ENCODE measurements around the gene HDAC11.

DNA sequence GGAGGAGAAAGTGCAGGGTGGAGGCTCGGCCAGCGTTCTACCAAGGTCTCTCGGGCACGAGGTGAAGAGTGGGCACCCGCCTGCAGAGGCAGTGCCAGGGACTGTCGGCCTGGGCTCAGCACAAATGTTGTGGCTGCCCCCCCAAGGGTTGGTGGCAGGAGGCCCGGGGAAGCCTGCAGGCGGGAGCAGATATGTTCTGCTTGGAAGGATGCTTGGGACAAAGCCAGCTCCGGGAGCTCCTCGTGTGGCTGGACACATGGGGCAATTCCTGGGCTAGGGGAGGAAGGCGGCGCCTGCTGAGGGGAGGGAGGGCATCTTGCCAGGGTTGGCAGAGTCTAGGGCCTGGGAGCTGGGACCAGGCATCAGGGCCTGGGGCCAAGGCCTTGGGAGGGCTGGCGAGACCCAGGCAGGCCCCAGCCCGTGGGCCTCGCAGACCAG lies 38.4 kb downstream of the HDAC11 start:
- TF ChIP-seq, protein P1, sequence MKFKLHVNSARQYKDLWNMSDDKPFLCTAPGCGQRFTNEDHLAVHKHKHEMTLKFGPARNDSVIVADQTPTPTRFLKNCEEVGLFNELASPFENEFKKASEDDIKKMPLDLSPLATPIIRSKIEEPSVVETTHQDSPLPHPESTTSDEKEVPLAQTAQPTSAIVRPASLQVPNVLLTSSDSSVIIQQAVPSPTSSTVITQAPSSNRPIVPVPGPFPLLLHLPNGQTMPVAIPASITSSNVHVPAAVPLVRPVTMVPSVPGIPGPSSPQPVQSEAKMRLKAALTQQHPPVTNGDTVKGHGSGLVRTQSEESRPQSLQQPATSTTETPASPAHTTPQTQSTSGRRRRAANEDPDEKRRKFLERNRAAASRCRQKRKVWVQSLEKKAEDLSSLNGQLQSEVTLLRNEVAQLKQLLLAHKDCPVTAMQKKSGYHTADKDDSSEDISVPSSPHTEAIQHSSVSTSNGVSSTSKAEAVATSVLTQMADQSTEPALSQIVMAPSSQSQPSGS (CRISPR knock-in tag; IDR thresholded peaks at IDR 0.05): no peak
- TF ChIP-seq, protein P2, sequence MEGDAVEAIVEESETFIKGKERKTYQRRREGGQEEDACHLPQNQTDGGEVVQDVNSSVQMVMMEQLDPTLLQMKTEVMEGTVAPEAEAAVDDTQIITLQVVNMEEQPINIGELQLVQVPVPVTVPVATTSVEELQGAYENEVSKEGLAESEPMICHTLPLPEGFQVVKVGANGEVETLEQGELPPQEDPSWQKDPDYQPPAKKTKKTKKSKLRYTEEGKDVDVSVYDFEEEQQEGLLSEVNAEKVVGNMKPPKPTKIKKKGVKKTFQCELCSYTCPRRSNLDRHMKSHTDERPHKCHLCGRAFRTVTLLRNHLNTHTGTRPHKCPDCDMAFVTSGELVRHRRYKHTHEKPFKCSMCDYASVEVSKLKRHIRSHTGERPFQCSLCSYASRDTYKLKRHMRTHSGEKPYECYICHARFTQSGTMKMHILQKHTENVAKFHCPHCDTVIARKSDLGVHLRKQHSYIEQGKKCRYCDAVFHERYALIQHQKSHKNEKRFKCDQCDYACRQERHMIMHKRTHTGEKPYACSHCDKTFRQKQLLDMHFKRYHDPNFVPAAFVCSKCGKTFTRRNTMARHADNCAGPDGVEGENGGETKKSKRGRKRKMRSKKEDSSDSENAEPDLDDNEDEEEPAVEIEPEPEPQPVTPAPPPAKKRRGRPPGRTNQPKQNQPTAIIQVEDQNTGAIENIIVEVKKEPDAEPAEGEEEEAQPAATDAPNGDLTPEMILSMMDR (IDR thresholded peaks at IDR 0.05 in 2 of 3, conservative IDR thresholded peaks at IDR 0.05 in 1 of 3; ENCODE audit: insufficient read depth in 2 of 3, low read depth in 1 of 3, low read length in 3 of 3): no peak
- no peak for TF ChIP-seq NR2C1 (IDR thresholded peaks at IDR 0.05)
- no peak for TF ChIP-seq NR2C1 (tag; IDR thresholded peaks at IDR 0.05)
- TF ChIP-seq JUND (IDR thresholded peaks at IDR 0.05; ENCODE audit: borderline replicate concordance, low read depth, low read length): no peak
- TF ChIP-seq JUND (tag; IDR thresholded peaks at IDR 0.05; ENCODE audit: borderline replicate concordance, low read depth, low read length): no peak
- TF ChIP-seq TAF1 (IDR thresholded peaks at IDR 0.05; ENCODE audit: control insufficient read depth, extremely low read depth, insufficient read depth, low read length, severe bottlenecking): no peak
- no peak for TF ChIP-seq GABPA (tag; conservative IDR thresholded peaks at IDR 0.05; ENCODE audit: low read depth)
- TF ChIP-seq EGR1 (conservative IDR thresholded peaks at IDR 0.05): no peak
- TF ChIP-seq, protein P3, sequence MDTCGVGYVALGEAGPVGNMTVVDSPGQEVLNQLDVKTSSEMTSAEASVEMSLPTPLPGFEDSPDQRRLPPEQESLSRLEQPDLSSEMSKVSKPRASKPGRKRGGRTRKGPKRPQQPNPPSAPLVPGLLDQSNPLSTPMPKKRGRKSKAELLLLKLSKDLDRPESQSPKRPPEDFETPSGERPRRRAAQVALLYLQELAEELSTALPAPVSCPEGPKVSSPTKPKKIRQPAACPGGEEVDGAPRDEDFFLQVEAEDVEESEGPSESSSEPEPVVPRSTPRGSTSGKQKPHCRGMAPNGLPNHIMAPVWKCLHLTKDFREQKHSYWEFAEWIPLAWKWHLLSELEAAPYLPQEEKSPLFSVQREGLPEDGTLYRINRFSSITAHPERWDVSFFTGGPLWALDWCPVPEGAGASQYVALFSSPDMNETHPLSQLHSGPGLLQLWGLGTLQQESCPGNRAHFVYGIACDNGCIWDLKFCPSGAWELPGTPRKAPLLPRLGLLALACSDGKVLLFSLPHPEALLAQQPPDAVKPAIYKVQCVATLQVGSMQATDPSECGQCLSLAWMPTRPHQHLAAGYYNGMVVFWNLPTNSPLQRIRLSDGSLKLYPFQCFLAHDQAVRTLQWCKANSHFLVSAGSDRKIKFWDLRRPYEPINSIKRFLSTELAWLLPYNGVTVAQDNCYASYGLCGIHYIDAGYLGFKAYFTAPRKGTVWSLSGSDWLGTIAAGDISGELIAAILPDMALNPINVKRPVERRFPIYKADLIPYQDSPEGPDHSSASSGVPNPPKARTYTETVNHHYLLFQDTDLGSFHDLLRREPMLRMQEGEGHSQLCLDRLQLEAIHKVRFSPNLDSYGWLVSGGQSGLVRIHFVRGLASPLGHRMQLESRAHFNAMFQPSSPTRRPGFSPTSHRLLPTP (IDR thresholded peaks at IDR 0.05; ENCODE audit: borderline replicate concordance, extremely low read depth, insufficient read length): no peak
- TF ChIP-seq, protein P4, sequence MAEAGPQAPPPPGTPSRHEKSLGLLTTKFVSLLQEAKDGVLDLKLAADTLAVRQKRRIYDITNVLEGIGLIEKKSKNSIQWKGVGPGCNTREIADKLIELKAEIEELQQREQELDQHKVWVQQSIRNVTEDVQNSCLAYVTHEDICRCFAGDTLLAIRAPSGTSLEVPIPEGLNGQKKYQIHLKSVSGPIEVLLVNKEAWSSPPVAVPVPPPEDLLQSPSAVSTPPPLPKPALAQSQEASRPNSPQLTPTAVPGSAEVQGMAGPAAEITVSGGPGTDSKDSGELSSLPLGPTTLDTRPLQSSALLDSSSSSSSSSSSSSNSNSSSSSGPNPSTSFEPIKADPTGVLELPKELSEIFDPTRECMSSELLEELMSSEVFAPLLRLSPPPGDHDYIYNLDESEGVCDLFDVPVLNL (CRISPR knock-in tag; IDR thresholded peaks at IDR 0.05; ENCODE audit: low read depth): no peak
- no peak for TF ChIP-seq POLR2AphosphoS5 (IDR thresholded peaks at IDR 0.05; ENCODE audit: control insufficient read depth, insufficient read depth, low read depth, low read length)
- no peak for TF ChIP-seq ZNF24 (IDR thresholded peaks at IDR 0.05)

Data from K562 (cell line).